GM21786 (cell line): ENCODE measurements around the gene HSH2D.

Experiments used
- ATAC-seq: cut with Tn5 transposase; IDR thresholded peaks from one replicate; pipeline ENCODE4 v1.9.1; 2021; ENCODE audit not compliant: unreplicated experiment

Gene HSH2D

DNA sequence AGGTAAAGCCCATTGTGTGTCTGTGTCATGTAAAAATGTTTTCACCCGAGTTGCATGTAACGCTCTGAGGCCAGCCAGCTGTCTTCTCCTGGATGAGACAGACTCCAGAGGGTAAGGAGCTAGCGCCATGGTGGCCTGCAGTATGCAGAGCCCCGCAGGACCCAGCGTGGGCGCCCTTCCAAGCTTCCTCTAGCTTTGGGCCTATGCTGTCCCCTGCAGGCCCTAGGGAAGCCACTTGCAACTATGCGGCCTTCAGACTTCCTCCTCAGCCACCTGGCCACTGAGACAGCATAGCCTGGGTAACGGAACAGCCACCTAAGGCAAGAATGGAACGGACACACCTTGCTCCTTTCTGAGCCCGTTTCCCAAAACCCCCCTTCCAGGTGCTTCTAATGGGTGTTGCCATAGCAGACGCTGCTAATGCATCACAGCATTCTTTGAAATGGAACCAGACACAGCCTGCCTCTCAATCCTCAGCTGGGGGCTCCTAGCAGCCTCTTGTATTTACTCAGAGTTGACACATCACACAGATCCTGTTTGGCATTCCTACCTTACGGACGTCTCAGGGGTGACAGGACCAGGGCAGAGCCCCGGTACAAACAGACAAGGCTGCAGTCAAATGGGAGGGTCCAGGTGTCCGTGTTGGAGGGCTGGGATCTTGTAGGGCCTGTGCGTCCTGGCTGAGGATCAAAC is 47.9 kb downstream of the HSH2D start:
- no peak for ATAC-seq

DNA sequence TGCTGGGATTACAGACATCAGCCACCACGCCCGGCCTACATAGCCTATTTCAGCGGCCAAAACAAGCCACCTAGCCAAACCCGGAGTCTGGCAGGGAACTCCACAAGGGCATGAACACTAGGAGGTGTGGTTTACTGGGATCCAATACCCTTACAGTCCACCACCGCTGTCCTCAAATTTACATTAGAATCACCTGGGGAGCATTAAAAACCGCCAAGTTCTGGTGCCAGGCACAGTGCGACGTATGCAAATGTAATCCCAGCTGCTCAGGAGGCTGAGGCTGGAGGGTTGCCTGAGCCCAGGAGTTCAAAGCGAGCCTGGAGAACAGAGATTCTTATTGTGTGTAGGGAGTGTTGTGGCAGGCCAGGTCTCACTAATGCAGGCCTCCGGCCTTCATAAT is 50.0 kb downstream of the HSH2D start:
- ATAC-seq = no peak

DNA sequence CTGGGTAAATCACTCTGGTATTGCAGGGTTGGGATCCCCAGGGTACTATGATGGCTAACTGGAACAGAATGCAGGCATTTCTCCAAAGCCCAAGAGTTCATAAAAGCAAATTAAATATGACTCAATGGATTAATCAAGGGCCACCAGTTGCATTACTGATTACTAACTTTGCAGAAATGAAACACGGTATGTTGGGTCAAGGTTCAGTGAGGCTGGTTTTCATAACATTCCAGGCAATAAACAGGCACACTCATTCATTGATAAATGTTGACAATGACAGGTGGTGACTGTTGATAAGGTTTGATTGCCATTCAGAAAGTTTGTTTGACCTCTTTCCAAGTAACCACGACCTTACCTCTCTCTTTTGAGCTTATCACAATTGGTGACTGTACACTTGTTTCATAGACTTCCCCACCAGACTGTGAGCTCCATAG is 53.7 kb downstream of the HSH2D start:
- no peak for ATAC-seq

DNA sequence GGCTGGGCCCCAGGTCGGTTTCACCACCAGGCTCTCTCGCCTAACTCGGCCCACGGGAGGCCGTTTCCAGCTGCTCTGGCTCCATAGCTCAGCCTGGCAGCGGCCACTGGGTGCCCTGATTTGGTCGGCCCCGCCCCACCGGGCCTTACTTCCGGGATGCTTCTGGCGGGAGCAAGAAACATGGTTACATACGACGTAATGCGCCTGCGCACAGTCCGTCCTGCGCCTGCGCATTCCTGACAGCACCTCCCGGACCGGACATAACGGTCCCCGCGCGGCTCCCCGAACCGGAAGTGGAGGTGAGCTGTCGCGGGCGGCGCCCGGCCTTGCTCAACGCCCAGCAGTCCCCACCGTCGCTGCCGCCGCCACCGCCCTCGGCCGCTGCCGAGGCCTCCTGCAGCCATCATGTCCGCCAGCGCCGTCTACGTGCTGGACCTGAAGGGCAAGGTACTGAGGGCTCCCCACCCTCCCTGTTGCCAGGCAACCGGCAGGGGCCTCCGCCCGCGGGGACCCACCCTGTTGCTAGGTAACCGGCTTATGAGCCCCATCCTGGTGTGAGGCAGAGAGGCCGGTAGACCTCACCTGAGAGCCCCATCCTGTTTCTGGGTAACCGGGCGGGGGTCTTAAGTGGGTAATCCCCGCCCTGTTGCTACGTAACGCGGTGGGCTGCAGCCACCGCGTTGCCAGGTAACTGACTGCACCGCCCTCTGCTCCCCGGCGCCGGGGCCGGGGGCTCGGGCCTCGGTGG is 54.3 kb downstream of the HSH2D start, which contains the start of gene AP1M1:
Gene AP1M1, plus strand, starts transcription at position 290 of the 748 bp plus-strand sequence. Its CDS starts 116 bp downstream, at position 406.
- peak; percentile 75 for ATAC-seq

DNA sequence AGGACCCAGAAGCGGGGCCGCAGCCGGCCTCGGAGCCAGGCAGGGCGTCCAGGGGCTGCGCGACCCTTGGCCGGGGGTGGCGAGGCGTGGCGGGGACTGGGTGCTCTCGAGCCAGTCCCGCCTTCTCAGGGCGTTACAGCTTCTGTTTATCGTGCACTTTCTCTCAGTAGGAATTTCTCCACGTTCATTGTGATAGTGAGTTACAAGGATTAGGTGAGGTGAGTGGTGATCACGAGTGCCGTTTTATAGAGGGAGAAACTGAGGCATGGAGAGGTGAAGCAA is 54.8 kb downstream of the HSH2D start:
- peak; percentile 4 for ATAC-seq

DNA sequence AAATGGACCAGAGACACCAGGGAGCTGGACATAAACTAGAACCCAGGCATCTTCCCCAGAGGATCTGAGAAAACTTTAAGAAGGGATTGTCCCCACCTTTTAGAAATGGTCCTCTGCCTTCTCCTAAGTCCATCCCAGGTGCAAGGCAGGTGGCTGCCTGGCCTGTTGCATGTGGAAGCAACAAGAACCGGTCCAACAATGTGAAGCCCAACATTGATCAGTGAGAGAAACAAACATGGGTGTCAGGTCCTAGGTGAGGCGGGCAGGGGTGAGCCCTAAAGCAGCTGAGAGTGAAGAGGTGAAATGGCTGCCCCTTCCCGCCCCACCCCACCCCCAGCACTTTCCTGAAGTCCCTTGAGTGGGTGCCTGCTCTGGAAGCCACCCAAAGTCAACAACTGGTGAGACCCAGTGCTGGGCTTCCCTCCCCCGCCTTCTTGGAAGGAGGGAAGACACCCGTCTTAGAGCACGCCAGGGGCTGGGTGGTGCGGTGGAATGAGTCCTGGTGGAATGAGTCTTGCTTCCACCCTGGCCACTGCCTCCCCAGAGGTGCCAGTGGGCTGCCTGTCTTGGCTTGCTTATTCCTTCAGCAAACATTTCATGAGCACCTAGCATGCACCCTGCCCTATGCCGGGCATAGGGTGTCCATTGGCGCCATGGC is 55.9 kb downstream of the HSH2D start:
- ATAC-seq = no peak

DNA sequence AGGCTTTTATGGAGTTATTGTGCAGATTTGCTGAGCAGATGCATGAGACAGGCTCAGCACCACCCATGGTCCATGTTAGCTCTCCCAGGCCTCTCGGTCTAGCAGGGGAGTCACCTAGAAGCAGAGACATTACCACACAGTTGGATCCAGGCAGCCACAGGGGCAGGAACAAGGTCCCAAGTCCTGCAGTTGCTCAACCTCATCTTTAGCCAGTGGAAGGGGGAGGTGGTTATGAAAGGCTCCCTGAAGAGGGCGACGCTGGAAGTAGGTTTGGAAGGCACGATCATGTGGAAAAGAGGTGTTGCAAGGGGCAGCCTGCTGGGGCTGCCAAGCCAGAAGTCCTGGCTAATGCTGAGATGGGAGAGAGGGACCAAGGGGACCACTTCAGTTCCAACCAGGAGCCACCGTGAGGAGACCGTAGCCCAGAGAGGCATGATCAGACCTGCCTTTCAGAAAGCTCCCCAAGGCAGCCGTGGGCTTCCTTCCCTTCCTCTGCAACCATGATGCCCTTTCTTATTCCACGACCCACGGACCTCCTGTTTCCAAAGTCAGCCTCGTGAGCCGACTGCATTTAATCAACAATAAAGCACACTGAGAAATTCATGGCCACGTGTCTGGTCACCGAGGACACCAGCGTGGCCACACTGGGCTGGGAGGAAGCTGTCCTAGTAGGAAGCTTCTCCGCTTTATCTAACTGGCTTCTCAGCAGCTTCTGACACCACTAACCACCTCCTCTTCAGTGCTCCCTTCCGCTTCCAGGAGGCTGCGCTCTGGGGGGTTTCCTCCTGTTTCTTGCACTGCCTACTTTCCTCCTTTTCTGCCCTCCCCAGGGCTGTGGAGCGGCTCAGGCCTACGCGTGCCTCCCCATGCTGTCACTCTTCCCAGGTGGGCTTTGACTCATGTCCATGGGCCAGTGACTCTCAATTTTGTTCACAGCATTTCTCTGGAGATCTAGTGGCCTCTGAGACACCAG is 56.8 kb downstream of the HSH2D start:
- no peak for ATAC-seq

DNA sequence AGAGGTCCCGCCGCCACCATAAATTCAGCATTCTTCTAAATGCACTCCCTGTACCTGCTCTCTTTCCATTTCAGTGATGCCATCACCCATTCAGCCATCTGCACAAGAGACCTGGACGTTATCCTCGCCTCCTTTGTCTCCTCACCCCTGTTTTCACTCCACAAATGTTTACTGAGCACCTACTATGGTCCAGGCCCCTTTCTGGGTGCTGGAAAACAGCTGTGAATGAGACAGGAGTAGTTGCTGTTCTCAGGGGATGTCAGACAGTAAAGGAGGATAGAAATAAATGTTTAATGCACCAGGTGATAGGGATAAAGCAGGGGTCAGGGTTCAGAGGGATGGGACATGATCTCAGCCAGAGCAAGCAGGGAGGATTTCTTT is 57.5 kb downstream of the HSH2D start:
- no peak for ATAC-seq

DNA sequence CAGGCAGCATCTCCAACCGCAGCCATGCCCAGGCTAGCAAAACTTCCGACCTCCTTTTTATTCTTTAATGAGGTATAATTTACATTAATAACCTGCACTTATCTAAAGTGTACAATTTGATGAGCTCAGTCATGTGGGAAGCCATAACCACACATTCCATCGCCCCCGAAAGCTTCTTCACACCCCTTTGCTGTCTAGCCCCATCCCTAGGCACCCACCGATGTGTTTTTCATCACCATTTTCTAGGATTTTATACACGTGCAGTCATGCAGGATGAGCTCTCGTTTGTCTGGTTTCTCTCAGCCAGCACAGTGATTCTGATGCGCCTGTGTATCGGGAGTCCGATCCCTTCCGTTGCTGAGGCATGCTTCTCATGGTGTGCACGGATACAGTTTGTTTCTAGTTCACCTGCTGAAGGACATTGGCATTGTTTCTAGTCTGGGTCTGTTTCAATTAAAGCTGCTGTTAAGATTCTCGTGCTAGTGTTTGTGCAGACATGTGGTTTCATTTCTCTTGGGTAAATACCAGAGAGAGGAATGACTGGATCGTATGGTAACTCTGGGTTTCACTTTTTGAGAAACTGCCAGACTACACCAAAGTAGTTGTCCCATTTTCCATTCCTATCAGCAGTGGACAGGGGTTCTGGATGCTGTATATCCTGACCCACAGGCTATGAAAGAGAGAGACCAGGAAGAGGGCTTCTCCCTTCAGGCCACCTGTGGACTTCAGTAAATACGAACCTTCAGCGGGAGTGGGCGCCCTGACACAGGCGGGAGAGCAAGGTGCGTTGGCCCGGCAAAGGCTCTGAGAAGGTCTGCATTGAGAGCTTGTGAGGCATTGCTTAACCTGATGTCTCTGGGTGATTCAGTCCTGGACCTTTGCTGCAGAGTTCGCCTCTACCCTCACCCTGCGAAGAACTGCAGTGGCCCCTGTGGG is 59.1 kb downstream of the HSH2D start:
- ATAC-seq = no peak

DNA sequence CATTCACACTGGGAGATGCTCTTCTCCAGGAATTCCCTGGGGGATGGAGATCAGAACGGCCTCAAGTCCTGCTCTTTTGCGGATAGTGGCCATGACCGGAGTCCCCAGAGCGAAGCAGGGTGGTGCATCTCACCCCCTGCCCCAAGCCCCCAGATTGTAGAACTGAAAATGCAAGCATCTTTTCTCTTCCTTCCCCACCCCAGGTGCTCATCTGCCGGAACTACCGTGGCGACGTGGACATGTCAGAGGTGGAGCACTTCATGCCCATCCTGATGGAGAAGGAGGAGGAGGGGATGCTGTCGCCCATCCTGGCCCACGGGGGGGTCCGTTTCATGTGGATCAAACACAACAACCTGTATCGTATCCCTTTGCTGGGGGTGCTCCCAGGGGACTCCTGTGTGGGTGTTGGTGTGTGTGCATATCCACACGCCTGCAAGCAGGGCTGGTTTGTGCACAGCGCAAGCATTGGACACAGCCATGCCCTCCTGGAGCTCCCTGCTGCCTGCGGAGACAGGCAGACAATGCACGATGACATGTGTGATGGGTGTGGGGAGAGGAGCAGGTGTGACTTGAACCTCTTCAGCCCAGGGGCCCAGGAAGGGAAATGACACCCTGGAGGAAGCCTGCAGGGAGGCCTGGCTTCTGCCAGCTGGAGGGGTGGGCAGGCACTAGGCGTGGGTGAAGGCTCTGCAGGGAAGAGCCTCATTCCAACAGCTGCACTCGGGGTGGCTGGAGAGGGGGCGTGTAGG is 59.9 kb downstream of the HSH2D start:
- ATAC-seq = no peak

DNA sequence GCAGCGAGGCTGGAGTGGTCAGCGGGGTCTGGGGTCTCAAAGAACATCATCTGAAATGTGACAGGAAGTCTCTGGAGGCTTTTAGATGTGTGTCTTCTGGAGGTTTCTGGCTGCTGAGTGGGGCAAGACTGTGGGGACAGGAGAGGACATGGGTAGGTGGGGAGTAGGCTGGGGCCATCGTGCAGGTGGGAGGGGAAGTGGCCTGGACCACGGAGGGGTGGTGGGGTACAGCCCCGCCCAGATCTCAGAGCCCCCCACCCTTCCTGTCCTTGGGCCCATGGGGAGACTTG is 60.5 kb downstream of the HSH2D start:
- no peak for ATAC-seq

DNA sequence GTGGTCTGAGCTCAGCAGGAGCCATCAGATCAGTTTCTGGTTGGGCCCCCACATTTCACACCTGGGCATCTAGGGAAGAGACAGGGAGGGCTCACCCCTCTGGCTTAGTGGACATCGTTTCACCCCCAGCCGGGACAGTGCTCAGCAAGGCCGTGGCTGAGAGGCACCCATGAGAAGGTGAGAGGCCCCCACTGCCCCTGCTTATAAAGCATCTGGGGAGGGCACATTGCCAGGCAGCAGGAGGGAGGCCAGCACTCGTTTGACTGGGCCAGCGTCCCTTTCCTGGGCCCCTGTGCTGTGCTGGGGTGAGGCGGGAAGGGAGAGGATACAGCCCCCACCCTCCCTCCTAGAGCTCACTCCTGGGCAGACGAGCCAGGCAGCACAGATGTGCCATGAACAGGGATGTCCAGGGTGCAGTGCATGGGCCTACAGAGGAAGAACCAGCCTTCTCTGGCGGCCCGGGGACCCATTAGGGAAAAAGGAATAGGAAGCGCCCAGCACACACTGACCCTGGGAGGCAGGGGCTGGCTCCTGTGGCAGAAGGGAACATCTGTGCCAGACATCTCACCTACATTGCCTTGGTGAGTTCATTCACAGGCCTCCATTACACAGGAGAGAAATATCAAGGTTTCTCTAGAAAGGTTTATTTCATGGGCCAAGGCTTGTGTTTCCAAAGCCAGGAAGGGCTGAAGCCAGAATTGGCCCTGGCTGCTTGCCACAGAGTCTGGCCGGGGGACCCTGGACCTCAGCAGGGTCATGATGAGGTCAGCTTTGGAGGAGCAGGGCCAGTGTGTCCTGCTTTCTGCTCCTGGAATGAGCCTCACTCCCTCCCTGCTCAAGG is 61.9 kb downstream of the HSH2D start:
- no peak for ATAC-seq

DNA sequence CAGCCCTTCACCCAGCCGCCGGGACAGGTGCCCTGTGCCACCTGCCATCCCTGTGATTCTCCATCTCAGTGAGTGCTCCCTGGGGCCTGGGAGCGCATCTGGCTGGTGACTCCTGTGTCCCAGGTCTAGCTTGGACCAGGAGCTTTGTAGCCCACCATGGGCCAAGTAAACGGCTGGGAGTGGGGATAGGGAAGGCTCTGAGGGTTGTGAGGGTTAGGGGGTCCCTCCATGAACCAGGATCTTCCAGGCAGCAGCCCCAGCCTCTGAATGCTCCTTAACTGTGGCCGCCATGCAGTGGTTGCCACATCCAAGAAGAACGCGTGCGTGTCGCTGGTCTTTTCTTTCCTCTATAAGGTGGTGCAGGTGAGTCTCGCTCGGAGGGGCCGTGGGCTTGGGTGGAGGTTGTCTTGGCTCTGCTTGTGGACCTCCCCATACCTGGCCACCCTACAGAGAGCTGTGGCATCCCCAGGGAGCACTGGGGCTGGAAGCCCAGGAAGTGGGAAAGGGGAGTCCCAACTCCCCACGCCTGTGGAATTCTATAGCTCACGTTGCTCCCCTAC is 62.6 kb downstream of the HSH2D start:
- no peak for ATAC-seq

DNA sequence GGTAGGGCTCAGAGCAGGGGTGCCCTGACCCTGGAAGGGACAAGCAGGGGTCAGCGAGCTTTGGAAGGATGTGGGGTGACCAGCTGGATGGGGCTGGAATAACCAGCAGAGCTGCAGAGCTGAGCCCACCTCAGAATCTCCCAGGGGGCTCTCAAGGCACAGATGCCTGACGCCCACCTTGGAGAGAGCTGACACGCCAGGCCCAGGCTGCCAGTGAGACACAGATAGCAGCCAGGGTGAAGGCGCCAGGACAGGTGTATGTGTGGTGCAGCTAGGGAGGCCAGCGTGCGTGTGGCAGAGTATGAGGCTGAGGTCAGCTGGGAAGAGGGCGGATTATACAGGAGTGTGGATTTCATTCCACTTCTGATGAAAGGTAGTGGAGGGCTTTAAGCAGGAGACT is 63.2 kb downstream of the HSH2D start:
- ATAC-seq = no peak

DNA sequence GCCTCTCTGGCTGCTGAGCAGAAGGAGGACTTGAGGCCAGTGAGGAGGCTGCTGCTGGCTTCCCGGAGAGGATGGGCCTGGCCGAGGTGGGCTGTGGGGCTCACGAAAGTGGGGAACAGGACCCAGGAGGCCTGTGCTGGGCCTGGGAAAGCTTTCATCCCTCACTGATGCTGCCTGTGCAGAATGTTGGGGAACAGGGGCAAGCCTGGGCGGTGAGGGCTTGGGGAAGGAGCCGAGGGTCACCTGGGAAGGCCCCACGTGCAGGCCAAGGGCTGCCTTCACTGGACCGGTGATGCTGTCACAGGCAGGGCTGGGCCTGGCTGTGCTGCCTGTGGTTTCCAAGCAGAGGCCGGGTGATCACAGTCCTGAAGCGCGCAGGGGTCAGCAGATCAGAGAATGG is 63.6 kb downstream of the HSH2D start:
- no peak for ATAC-seq

DNA sequence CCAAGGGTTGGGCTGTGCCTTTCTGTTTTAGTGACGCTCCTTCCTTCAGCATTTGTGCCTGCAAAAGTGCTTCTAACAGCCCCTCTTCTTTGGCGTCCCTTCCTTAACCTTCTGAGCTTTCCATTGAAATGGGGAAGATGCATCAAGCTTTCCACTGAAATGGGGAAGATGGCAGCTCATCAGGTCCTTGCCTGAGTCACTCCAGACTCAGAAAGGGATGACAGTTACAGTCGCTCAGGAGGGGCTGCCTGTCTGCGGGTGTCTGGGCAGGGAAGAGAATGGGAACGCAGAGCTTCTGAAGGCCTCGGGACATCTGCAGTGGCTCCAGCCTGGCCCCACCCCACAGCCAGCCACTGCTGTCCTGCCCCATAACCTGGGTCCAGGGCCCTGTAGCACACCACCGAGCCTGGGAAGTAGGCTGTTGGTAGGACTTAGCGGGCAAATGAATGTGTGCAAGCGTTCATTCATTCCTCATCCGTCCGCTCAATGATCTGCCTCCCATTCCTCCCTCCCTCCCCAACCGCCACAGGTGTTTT is 64.1 kb downstream of the HSH2D start:
- ATAC-seq = no peak
